NT2/D1 (cell line): Measurements from ENCODE around the gene RPTOR.
"Not testable (repeated sequence)": the region's sequence is repeated elsewhere in the genome, so short reads cannot be mapped to it uniquely, and the experiment has no call there.

ENCODE experiments used
- DNase-seq: peaks from one replicate; pipeline ENCODE4 v3.0.0-alpha.2; 2011; ENCODE audit warnings: low read depth, low spot score
- H3K27me3 ChIP-seq: 2 replicates; pipeline ENCODE4 v1.6.0; 2011; ENCODE audit warnings: mild to moderate bottlenecking; ENCODE audit not compliant: insufficient read length, insufficient read depth
- H3K36me3 ChIP-seq: 2 replicates; pipeline ENCODE4 v1.6.1; 2011; ENCODE audit warnings: mild to moderate bottlenecking, low read length, mixed read lengths; ENCODE audit not compliant: insufficient read depth, insufficient read length
- H3K4me1 ChIP-seq: 2 replicates; pipeline ENCODE4 v1.5.1; 2011; ENCODE audit not compliant: insufficient read depth, insufficient read length
- H3K4me3 ChIP-seq: 2 replicates; pipeline ENCODE4 v1.5.1; 2011; ENCODE audit warnings: low read depth; ENCODE audit not compliant: insufficient read length
- H3K9ac ChIP-seq: 2 replicates; pipeline ENCODE4 v1.6.0; 2011; ENCODE audit warnings: low read depth; ENCODE audit not compliant: insufficient read length
- H3K9me3 ChIP-seq: 2 replicates; pipeline ENCODE4 v1.5.1; 2011; ENCODE audit warnings: mild to moderate bottlenecking, low read length; ENCODE audit not compliant: insufficient read depth
- SUZ12 ChIP-seq: IDR thresholded peaks from 2 replicates; pipeline ENCODE4 v1.6.1; 2011; ENCODE audit not compliant: insufficient read length, insufficient read depth; ENCODE audit errors: extremely low read depth
- YY1 ChIP-seq: IDR thresholded peaks from 2 replicates; pipeline ENCODE4 v1.6.1; 2011; ENCODE audit not compliant: insufficient read length, insufficient read depth
- ZNF274 ChIP-seq: IDR thresholded peaks from 2 replicates; pipeline ENCODE4 v1.6.1; 2011; ENCODE audit warnings: mild to moderate bottlenecking, low read depth, low read length

The RPTOR gene

DNA sequence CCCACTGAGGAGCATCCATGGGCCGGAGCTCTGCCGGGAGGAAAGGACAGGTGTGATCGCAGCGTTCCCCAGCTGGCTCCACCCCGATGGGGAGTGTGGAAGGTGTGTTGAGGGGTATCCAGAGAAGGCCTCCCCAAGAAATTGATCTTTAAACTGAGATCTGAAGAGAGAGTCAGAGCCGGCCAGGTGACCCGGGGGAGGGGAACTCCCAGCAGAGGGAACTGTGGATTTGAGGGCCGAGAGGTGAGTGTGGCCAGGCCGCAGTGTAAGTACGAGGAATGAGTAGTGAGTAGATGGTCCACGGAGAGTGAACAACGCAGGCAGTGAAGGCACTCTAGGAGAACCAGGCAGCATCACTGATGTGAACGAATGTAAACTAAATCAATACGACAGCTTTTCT is 80.2 kb downstream of the RPTOR start:
- H3K4me1 ChIP-seq, result no peaks in the 10 kb centered on the region
- H3K9me3 ChIP-seq, result no peaks in the 10 kb centered on the region
- TF ChIP-seq YY1, result no peak
- no peak for TF ChIP-seq ZNF274
- TF ChIP-seq SUZ12, result no peak
- no peak overlapping the region for H3K9ac ChIP-seq
- H3K36me3 ChIP-seq, result peaks cover 17% of the 10 kb centered on the region
- DNase-seq, result no peak
- no peaks in the 10 kb centered on the region for H3K27me3 ChIP-seq
- no peak overlapping the region for H3K4me3 ChIP-seq

GRCh38 chr17:80625627-80626026 is 81.0 kb downstream of the RPTOR start:
- H3K27me3 ChIP-seq, result no peaks in the 10 kb centered on the region
- no peaks in the 10 kb centered on the region for H3K4me1 ChIP-seq
- TF ChIP-seq SUZ12 (no peak), YY1 (no peak), ZNF274 (no peak)
- no peaks in the 10 kb centered on the region for H3K9me3 ChIP-seq
- no peak overlapping the region for H3K9ac ChIP-seq
- no peak for DNase-seq
- no peak overlapping the region for H3K4me3 ChIP-seq
- H3K36me3 ChIP-seq, result peaks cover 17% of the 10 kb centered on the region

- H3K27me3 ChIP-seq, H3K9me3 ChIP-seq, DNase-seq, H3K4me1 ChIP-seq, H3K9ac ChIP-seq, H3K4me3 ChIP-seq: not testable (repeated sequence)
- peaks cover 17% of the 10 kb centered on the region for H3K36me3 ChIP-seq
Observed at GRCh38 chr17:80628881-80629280, 84.2 kb downstream of the RPTOR start.

GRCh38 chr17:80629298-80630028 is 84.8 kb downstream of the RPTOR start:
- Histone ChIP-seq H3K9me3 (no peaks in the 10 kb centered on the region), H3K4me1 (no peaks in the 10 kb centered on the region), H3K27me3 (no peaks in the 10 kb centered on the region), H3K4me3 (no peak overlapping the region), H3K36me3 (peaks cover 17% of the 10 kb centered on the region), H3K9ac (no peak overlapping the region)
- TF ChIP-seq SUZ12, result no peak
- TF ChIP-seq ZNF274, result no peak
- no peak for TF ChIP-seq YY1
- no peak for DNase-seq

- H3K9me3 ChIP-seq, result no peaks in the 10 kb centered on the region
Observed at GRCh38 chr17:80630560-80631120, 86.0 kb downstream of the RPTOR start.

GRCh38 chr17:80631142-80632045 is 86.8 kb downstream of the RPTOR start:
- Histone ChIP-seq H3K4me3 (no peak overlapping the region), H3K9ac (no peak overlapping the region), H3K9me3 (no peaks in the 10 kb centered on the region), H3K27me3 (no peaks in the 10 kb centered on the region), H3K36me3 (peaks cover 6% of the 10 kb centered on the region), H3K4me1 (no peaks in the 10 kb centered on the region)
- TF ChIP-seq YY1, result no peak
- TF ChIP-seq ZNF274, result no peak
- no peak for TF ChIP-seq SUZ12
- no peak for DNase-seq

More at GRCh38 chr17:80630560-80631120, 86.0 kb downstream of the RPTOR start:
- H3K27me3 ChIP-seq, result no peaks in the 10 kb centered on the region
- no peak overlapping the region for H3K9ac ChIP-seq
- DNase-seq, result no peak
- TF ChIP-seq YY1, result no peak
- no peak for TF ChIP-seq SUZ12
- no peak for TF ChIP-seq ZNF274
- H3K36me3 ChIP-seq, result peaks cover 13% of the 10 kb centered on the region
- H3K4me3 ChIP-seq, result no peak overlapping the region
- H3K4me1 ChIP-seq, result no peaks in the 10 kb centered on the region

GRCh38 chr17:80632046-80632581 is 87.5 kb downstream of the RPTOR start:
- no peaks in the 10 kb centered on the region for H3K4me1 ChIP-seq
- no peak for DNase-seq
- H3K9me3 ChIP-seq, result no peaks in the 10 kb centered on the region
- H3K9ac ChIP-seq, result no peak overlapping the region
- no peak overlapping the region for H3K4me3 ChIP-seq
- no peaks in the 10 kb centered on the region for H3K27me3 ChIP-seq
- TF ChIP-seq ZNF274, result no peak
- no peak for TF ChIP-seq SUZ12
- TF ChIP-seq YY1, result no peak
- no peaks in the 10 kb centered on the region for H3K36me3 ChIP-seq
